ENCODE results near the gene FRMPD4. TPM values are rescaled to one million over a fixed set of nuclear protein-coding genes. Genes with fewer than 3 reads are reported as not detected.

Gene FRMPD4
- total RNA-seq, 4 donors from 2014 or later = 0.17 to 0.83 (median 0.46) TPM

GRCh38 chrX:12322031-12322430 lies 183.8 kb downstream of the FRMPD4 start:
- Histone ChIP-seq H3K4me3 (no peak overlapping the region), H3K27me3 (no peaks in the 10 kb centered on the region), H3K36me3 (no peaks in the 10 kb centered on the region), H3K4me1 (no peaks in the 10 kb centered on the region), H3K27ac (replicated peaks in 1 of 4) (no peak overlapping the region), H3K9me3 (peaks cover 0 to 8% (median 0%) of the 10 kb centered on the region in 4 donors)
- intact Hi-C loops (cut with DNase I) = no loop called here
- TF ChIP-seq POLR2A (IDR thresholded peaks at IDR 0.05; ENCODE audit: low read depth) (no peak), POLR2AphosphoS5 (IDR thresholded peaks at IDR 0.05) (no peak)
- no peak for DNase-seq (ENCODE audit: extremely low spot score)

GRCh38 chrX:12325171-12325570 lies 186.9 kb downstream of the FRMPD4 start:
- intact Hi-C loops (cut with DNase I) = no loop called here
- no peaks in the 10 kb centered on the region for H3K36me3 ChIP-seq
- DNase-seq (ENCODE audit: extremely low spot score) = no peak
- H3K4me3 ChIP-seq = no peak overlapping the region
- H3K27ac ChIP-seq (replicated peaks in 1 of 4) = no peak overlapping the region
- H3K9me3 ChIP-seq = peaks cover 0 to 8% (median 0%) of the 10 kb centered on the region in 4 donors
- WGBS = 45% methylated on average over 2 of the region's 2 CpGs
- no peaks in the 10 kb centered on the region for H3K4me1 ChIP-seq
- TF ChIP-seq CTCF (IDR thresholded peaks at IDR 0.05) (no peak), POLR2AphosphoS5 (IDR thresholded peaks at IDR 0.05) (no peak)
- H3K27me3 ChIP-seq = no peaks in the 10 kb centered on the region

GRCh38 chrX:12327836-12328235 lies 189.6 kb downstream of the FRMPD4 start:
- Histone ChIP-seq H3K4me3 (no peak overlapping the region), H3K36me3 (no peaks in the 10 kb centered on the region), H3K27me3 (no peaks in the 10 kb centered on the region), H3K4me1 (no peaks in the 10 kb centered on the region), H3K9me3 (no peaks in the 10 kb centered on the region), H3K27ac (replicated peaks in 1 of 4) (no peak overlapping the region)
- TF ChIP-seq EP300 (IDR thresholded peaks at IDR 0.05) = no peak
- no peak for TF ChIP-seq CTCF (IDR thresholded peaks at IDR 0.05)
- no peak for TF ChIP-seq POLR2AphosphoS5 (IDR thresholded peaks at IDR 0.05)
- TF ChIP-seq POLR2A (IDR thresholded peaks at IDR 0.05; ENCODE audit: low read depth) = no peak
- intact Hi-C loops (cut with DNase I) = no loop called here
- no peak for DNase-seq (ENCODE audit: extremely low spot score)

GRCh38 chrX:12329476-12329875 lies 191.2 kb downstream of the FRMPD4 start:
- no peaks in the 10 kb centered on the region for H3K9me3 ChIP-seq
- intact Hi-C loops (cut with DNase I) = no loop called here
- WGBS = 71% methylated on average over 3 of the region's 3 CpGs
- no peaks in the 10 kb centered on the region for H3K36me3 ChIP-seq
- TF ChIP-seq CTCF (IDR thresholded peaks at IDR 0.05) = no peak
- H3K27me3 ChIP-seq = no peaks in the 10 kb centered on the region
- no peak overlapping the region for H3K4me3 ChIP-seq
- H3K27ac ChIP-seq (replicated peaks in 1 of 4) = no peak overlapping the region
- DNase-seq (ENCODE audit: extremely low spot score) = no peak
- H3K4me1 ChIP-seq = no peaks in the 10 kb centered on the region

- H3K27me3 ChIP-seq = no peaks in the 10 kb centered on the region
- H3K27ac ChIP-seq (replicated peaks in 1 of 4) = no peak overlapping the region
- no peaks in the 10 kb centered on the region for H3K9me3 ChIP-seq
- TF ChIP-seq EP300 (IDR thresholded peaks at IDR 0.05) (no peak), POLR2A (IDR thresholded peaks at IDR 0.05; ENCODE audit: low read depth) (no peak), CTCF (IDR thresholded peaks at IDR 0.05) (no peak), POLR2AphosphoS5 (IDR thresholded peaks at IDR 0.05) (no peak)
- H3K4me3 ChIP-seq = no peak overlapping the region
- DNase-seq (ENCODE audit: extremely low spot score) = no peak
- no peaks in the 10 kb centered on the region for H3K4me1 ChIP-seq
- H3K36me3 ChIP-seq = no peaks in the 10 kb centered on the region
- 84% methylated on average over 3 of the region's 3 CpGs for WGBS
- intact Hi-C loops (cut with DNase I) = no loop called here
These were observed 192.6 kb downstream of the FRMPD4 start for GRCh38 chrX:12330841-12331240.
